Measurements from ENCODE around the gene MECR. TPM values are rescaled to one million over a fixed set of nuclear protein-coding genes. Genes with fewer than 3 reads are reported as not detected.

The MECR gene
- 10 to 100 TPM; 25.7 to 33.0 TPM for total RNA-seq

- DNase-seq (ENCODE audit: low spot score in 2 of 2) (peak; percentile 97 to 98), ATAC-seq (peak; percentile 99)
- no peaks in the 10 kb centered on the region for H3K9me3 Mint-ChIP-seq
- peak within 1 kb of the TSS; percentile 97 to 100 for H3K27ac Mint-ChIP-seq
- peaks cover 6% of the 10 kb centered on the region in 2 donors for H3K36me3 Mint-ChIP-seq
These were observed at the start of gene MECR for GRCh38 chr1:29230553-29231378. Gene MECR, minus strand, starts transcription at chr1:29230934. Its CDS starts 28 bp downstream, at chr1:29230906.

GRCh38 chr1:29279951-29280391 is 49.2 kb upstream of the MECR start:
- Mint-ChIP-seq H3K9me3 (no peaks in the 10 kb centered on the region), H3K27ac (no peak overlapping the region), H3K36me3 (no peaks in the 10 kb centered on the region)
- DNase-seq (ENCODE audit: low spot score in 2 of 2) (no peak), ATAC-seq (no peak)

- H3K36me3 Mint-ChIP-seq, result no peaks in the 10 kb centered on the region
- DNase-seq (ENCODE audit: low spot score in 2 of 2), result no peak
- no peaks in the 10 kb centered on the region for H3K9me3 Mint-ChIP-seq
- no peak overlapping the region for H3K27ac Mint-ChIP-seq
- ATAC-seq, result no peak
These were observed 48.7 kb upstream of the MECR start for GRCh38 chr1:29279406-29279805.

- DNase-seq (ENCODE audit: low spot score in 2 of 2), result no peak
- Mint-ChIP-seq H3K27ac (no peak overlapping the region), H3K9me3 (no peaks in the 10 kb centered on the region), H3K36me3 (no peaks in the 10 kb centered on the region)
- ATAC-seq, result no peak
These were observed 47.4 kb upstream of the MECR start for GRCh38 chr1:29278124-29278523.

GRCh38 chr1:29275435-29275834 is 44.7 kb upstream of the MECR start:
- Mint-ChIP-seq H3K27ac (peak overlapping the region in 1 of 2 donors; percentile 48), H3K36me3 (no peaks in the 10 kb centered on the region), H3K9me3 (no peaks in the 10 kb centered on the region)
- DNase-seq (ENCODE audit: low spot score in 2 of 2) (no peak), ATAC-seq (no peak)

- ATAC-seq (no peak), DNase-seq (ENCODE audit: low spot score in 2 of 2) (no peak)
- Mint-ChIP-seq H3K9me3 (no peaks in the 10 kb centered on the region), H3K27ac (peak overlapping the region in 1 of 2 donors; percentile 39), H3K36me3 (no peaks in the 10 kb centered on the region)
These were observed 41.6 kb upstream of the MECR start for GRCh38 chr1:29272147-29272907.

GRCh38 chr1:29271724-29272123 is 41.0 kb upstream of the MECR start:
- no peak for ATAC-seq

GRCh38 chr1:29270929-29271521 is 40.3 kb upstream of the MECR start:
- Mint-ChIP-seq H3K27ac (no peak overlapping the region), H3K9me3 (no peaks in the 10 kb centered on the region), H3K36me3 (no peaks in the 10 kb centered on the region)
- DNase-seq (ENCODE audit: low spot score in 2 of 2) (no peak), ATAC-seq (no peak)

More at GRCh38 chr1:29271724-29272123, 41.0 kb upstream of the MECR start:
- H3K9me3 Mint-ChIP-seq, result no peaks in the 10 kb centered on the region
- H3K36me3 Mint-ChIP-seq, result no peaks in the 10 kb centered on the region
- H3K27ac Mint-ChIP-seq, result peak overlapping the region in 1 of 2 donors; percentile 30
- DNase-seq (ENCODE audit: low spot score in 2 of 2), result peak in 1 of 2 donors; percentile 34

GRCh38 chr1:29269382-29269781 is 38.6 kb upstream of the MECR start:
- Mint-ChIP-seq H3K36me3 (no peaks in the 10 kb centered on the region), H3K9me3 (no peaks in the 10 kb centered on the region), H3K27ac (no peak overlapping the region)
- no peak for ATAC-seq
- no peak for DNase-seq (ENCODE audit: low spot score in 2 of 2)

- Mint-ChIP-seq H3K27ac (no peak overlapping the region), H3K36me3 (no peaks in the 10 kb centered on the region), H3K9me3 (no peaks in the 10 kb centered on the region)
- DNase-seq (ENCODE audit: low spot score in 2 of 2) (no peak), ATAC-seq (no peak)
These were observed 36.8 kb upstream of the MECR start for GRCh38 chr1:29267321-29268070.

- DNase-seq (ENCODE audit: low spot score in 2 of 2) (no peak), ATAC-seq (no peak)
- H3K9me3 Mint-ChIP-seq, result no peaks in the 10 kb centered on the region
- H3K27ac Mint-ChIP-seq, result no peak overlapping the region
- H3K36me3 Mint-ChIP-seq, result no peaks in the 10 kb centered on the region
These were observed 36.2 kb upstream of the MECR start for GRCh38 chr1:29266912-29267311.

- ATAC-seq (no peak), DNase-seq (ENCODE audit: low spot score in 2 of 2) (no peak)
- H3K9me3 Mint-ChIP-seq, result no peaks in the 10 kb centered on the region
- H3K36me3 Mint-ChIP-seq, result no peaks in the 10 kb centered on the region
- H3K27ac Mint-ChIP-seq, result no peak overlapping the region
These were observed 34.1 kb upstream of the MECR start for GRCh38 chr1:29264773-29265389.

GRCh38 chr1:29260531-29260930 is 29.8 kb upstream of the MECR start:
- no peak for DNase-seq (ENCODE audit: low spot score in 2 of 2)
- Mint-ChIP-seq H3K36me3 (no peaks in the 10 kb centered on the region), H3K27ac (no peak overlapping the region), H3K9me3 (no peaks in the 10 kb centered on the region)
- ATAC-seq, result peak in 1 of 2 donors; percentile 6

- Mint-ChIP-seq H3K36me3 (no peaks in the 10 kb centered on the region), H3K9me3 (no peaks in the 10 kb centered on the region), H3K27ac (no peak overlapping the region)
- peak in 1 of 2 donors; percentile 56 for DNase-seq (ENCODE audit: low spot score in 2 of 2)
- peak; percentile 57 to 80 for ATAC-seq
These were observed 29.2 kb upstream of the MECR start for GRCh38 chr1:29259802-29260441.

- DNase-seq (ENCODE audit: low spot score in 2 of 2) (no peak), ATAC-seq (peak; percentile 18 to 62)
- H3K9me3 Mint-ChIP-seq, result no peaks in the 10 kb centered on the region
These were observed 28.5 kb upstream of the MECR start for GRCh38 chr1:29258976-29259801.

More at GRCh38 chr1:29258976-29259801, 28.5 kb upstream of the MECR start:
- Mint-ChIP-seq H3K36me3 (no peaks in the 10 kb centered on the region), H3K27ac (no peak overlapping the region)
